ENCODE measurements around the gene ARHGEF19. TPM values are rescaled to one million over a fixed set of nuclear protein-coding genes. Genes with fewer than 3 reads are reported as not detected.
"Not testable (repeated sequence)": the region's sequence is repeated elsewhere in the genome, so short reads cannot be mapped to it uniquely, and the experiment has no call there.

The ARHGEF19 gene
- total and polyA plus RNA-seq, 11 donors: 0.97 to 3.8 (median 2.3) TPM

DNA sequence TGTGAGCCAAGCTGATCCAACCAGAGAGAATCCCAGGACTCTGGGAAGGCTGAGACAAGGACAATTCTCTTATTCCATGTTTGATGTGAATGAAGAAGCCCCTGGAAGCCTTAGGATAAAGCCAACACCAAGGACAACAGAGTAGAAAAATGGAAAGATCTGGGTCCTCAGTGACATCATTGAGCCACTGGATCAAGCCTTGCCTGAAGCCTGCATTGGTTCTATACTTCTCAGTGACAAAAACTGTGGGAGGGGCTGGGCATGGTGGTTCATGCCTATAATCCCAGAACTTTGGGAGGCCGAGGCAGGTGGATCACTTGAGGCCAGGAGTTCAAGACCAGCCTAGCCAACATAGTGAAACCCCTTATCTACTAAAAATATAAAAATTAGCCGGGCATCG, 15.6 kb downstream of the ARHGEF19 start:
- Histone ChIP-seq H3K4me1 (peaks cover 0 to 3% (median 0%) of the 10 kb centered on the region in 12 donors), H3K27ac (no peak overlapping the region), H3K27me3 (no peaks in the 10 kb centered on the region), H3K4me3 (no peak overlapping the region), H3K9me3 (no peaks in the 10 kb centered on the region), H3K36me3 (peaks cover 0 to 4% (median 0%) of the 10 kb centered on the region in 9 donors)
- intact Hi-C loops (cut with DNase I): no loop called here
- WGBS, 4 donors: 61 to 92% (median 77%) methylated on average over 2 to 3 of the region's 3 CpGs
- DNase-seq (no peak), ATAC-seq (no peak)
- TF ChIP-seq, protein P1, sequence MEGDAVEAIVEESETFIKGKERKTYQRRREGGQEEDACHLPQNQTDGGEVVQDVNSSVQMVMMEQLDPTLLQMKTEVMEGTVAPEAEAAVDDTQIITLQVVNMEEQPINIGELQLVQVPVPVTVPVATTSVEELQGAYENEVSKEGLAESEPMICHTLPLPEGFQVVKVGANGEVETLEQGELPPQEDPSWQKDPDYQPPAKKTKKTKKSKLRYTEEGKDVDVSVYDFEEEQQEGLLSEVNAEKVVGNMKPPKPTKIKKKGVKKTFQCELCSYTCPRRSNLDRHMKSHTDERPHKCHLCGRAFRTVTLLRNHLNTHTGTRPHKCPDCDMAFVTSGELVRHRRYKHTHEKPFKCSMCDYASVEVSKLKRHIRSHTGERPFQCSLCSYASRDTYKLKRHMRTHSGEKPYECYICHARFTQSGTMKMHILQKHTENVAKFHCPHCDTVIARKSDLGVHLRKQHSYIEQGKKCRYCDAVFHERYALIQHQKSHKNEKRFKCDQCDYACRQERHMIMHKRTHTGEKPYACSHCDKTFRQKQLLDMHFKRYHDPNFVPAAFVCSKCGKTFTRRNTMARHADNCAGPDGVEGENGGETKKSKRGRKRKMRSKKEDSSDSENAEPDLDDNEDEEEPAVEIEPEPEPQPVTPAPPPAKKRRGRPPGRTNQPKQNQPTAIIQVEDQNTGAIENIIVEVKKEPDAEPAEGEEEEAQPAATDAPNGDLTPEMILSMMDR (IDR thresholded peaks at IDR 0.05): no peak
- no peak for TF ChIP-seq POLR2A (IDR thresholded peaks at IDR 0.05)

DNA sequence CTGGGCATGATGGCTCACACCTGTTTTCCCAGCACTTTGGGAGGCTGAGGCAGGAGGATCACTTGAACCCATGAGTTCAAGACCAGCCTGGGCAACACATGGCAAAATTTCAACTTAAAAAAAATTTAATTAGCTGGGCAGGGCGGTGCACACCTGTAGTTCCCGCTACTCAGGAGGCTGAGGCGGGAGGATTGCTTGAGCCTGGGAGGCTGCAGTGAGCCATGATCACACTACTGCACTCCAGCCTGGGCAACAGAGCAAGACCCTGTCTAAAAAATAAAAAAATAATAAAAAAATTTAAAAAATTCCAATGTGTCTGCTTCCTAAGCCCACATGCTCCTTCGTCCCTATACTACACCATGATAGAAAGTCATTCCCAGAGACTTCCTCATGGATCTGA, 16.3 kb downstream of the ARHGEF19 start:
- H3K4me3 ChIP-seq; H3K27ac ChIP-seq; DNase-seq; ATAC-seq; intact Hi-C loops (cut with DNase I); H3K9me3 ChIP-seq; H3K27me3 ChIP-seq; H3K4me1 ChIP-seq; H3K36me3 ChIP-seq: not testable (repeated sequence)
- 95 to 99% (median 97%) methylated on average over 4 of the region's 4 CpGs for WGBS, 4 donors

DNA sequence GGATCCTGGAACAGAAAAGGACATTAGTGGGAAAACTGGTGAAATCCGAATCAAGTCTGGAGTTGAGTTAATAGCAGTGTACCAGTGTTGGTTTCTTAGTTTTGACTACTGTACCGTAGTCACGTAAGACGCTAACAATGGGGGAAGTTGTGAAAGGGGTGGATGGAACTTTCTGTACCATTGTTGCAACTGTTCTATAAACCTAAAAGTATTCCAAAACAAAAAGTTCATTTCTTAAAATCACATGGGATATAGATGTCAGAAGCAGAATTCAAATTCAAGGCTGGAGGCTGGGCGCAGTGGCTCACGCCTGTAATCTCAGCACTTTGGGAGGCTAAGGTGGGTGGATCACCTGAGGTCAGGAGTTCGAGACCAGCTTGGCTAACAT, 16.9 kb downstream of the ARHGEF19 start:
- intact Hi-C loops (cut with DNase I): no loop called here
- Histone ChIP-seq H3K9me3 (no peaks in the 10 kb centered on the region), H3K36me3 (peaks cover 0 to 4% (median 0%) of the 10 kb centered on the region in 9 donors), H3K27ac (no peak overlapping the region), H3K4me3 (no peak overlapping the region), H3K4me1 (peaks cover 0 to 7% (median 0%) of the 10 kb centered on the region in 12 donors), H3K27me3 (no peaks in the 10 kb centered on the region)
- TF ChIP-seq, protein P1 (IDR thresholded peaks at IDR 0.05): no peak
- no peak for TF ChIP-seq POLR2A (IDR thresholded peaks at IDR 0.05)
- WGBS, 4 donors: 90 to 94% (median 92%) methylated on average over 7 of the region's 7 CpGs
- DNase-seq (no peak), ATAC-seq (no peak)

DNA sequence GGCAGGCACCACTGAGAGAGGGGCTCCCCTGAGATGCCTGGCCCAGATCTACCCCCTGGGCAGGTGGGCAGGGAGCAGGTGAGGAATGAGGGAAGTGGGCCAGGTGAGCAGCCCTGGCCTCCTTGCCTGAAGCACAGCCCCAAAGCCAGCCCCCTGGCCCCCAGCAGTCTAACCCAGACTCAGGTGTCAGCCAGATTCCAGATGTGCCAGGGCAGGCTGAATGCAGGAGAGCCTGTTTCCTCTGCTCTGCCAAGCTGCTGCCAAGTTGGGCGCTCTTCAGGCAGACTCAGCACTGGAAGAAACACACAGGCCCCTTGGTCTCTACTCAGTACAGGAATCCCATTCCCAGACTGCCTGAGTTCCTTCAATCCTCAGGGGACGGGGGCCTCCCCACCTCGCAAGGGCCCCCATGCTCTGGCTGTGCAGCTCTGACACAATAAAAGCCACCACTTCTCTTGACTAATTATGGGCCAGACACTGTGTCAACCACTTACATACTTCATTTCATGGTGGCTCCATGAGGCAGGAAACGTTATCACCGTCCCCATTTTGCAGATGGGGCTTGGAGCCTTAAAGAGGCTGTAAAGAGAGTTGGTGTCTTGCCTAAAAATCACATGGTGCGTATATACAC, 20.4 kb downstream of the ARHGEF19 start:
- intact Hi-C loops (cut with DNase I): loop anchor here in 1 of 10 donors (5.0 kb wide), 1 partner anchor 50 kb away; no protein-coding TSS in a partner anchor
- TF ChIP-seq POLR2A (IDR thresholded peaks at IDR 0.05): no peak
- no peaks in the 10 kb centered on the region for H3K27me3 ChIP-seq

DNA sequence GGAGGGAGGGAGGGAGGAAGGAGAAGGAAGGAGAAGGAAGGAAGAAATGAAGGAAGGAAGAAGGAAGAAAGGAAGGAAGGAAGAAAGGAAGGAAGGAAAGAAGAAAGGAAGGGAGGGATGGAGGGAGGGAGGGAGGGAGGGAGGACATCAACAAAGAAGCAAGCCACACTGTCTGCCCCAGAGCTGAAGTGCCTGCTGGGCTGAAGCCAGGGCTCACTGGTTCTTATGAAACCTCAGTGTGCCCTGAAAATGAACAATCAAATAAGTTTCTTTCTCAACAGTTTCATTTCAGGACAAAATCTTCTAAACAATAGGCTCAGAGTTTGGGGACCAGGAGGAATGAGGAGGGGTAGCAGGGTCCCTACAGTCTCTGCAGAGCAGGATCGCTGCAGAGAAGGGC, 21.1 kb downstream of the ARHGEF19 start:
- DNase-seq (no peak), ATAC-seq (no peak)
- intact Hi-C loops (cut with DNase I): loop anchor here in 1 of 10 donors (5.0 kb wide), 1 partner anchor 51 kb away; no protein-coding TSS in a partner anchor
- Histone ChIP-seq H3K27me3 (no peaks in the 10 kb centered on the region), H3K27ac (no peak overlapping the region), H3K4me1 (peaks cover 0 to 19% (median 4%) of the 10 kb centered on the region in 12 donors), H3K4me3 (no peak overlapping the region), H3K9me3 (no peaks in the 10 kb centered on the region), H3K36me3 (no peaks in the 10 kb centered on the region)
- WGBS, 4 donors: 73 to 92% (median 87%) methylated on average over 1 of the region's 1 CpG
- TF ChIP-seq, protein P1 (IDR thresholded peaks at IDR 0.05): no peak
- no peak for TF ChIP-seq POLR2A (IDR thresholded peaks at IDR 0.05)

More for the DNA sequence above, 20.4 kb downstream of the ARHGEF19 start:
- 70 to 85% (median 79%) methylated on average over 5 to 6 of the region's 6 CpGs for WGBS, 4 donors
- Histone ChIP-seq H3K27ac (no peak overlapping the region), H3K4me3 (no peak overlapping the region), H3K4me1 (peaks cover 0 to 19% (median 4%) of the 10 kb centered on the region in 12 donors), H3K36me3 (no peaks in the 10 kb centered on the region), H3K9me3 (no peaks in the 10 kb centered on the region)
- DNase-seq (no peak), ATAC-seq (peak in 1 of 4 donors; percentile 21)

Measured in heart left ventricle (tissue), 16 donors.